ENCODE measurements around the gene ZC3H7A. TPM values are rescaled to one million over a fixed set of nuclear protein-coding genes. Genes with fewer than 3 reads are reported as not detected.

ZC3H7A gene
- total and polyA plus RNA-seq, 2 of the 8 experiments (the other 6 are each of a cell fraction or from before 2014, with no cell fraction given) = 32.0 to 55.9 TPM

GRCh38 chr16:11835309-11835708 lies 38.3 kb upstream of the ZC3H7A start:
- Histone ChIP-seq H4K91ac (replicated peaks; ENCODE audit: insufficient read length, low read length) (no peak overlapping the region), H2AFZ (ENCODE audit: low read length) (no peak overlapping the region), H3K27ac (ENCODE audit: low read depth, low read length) (no peak overlapping the region), H3K4ac (replicated peaks; ENCODE audit: insufficient read length, low read depth, low read length) (no peak overlapping the region), H4K8ac (ENCODE audit: extremely low read depth, insufficient read depth, low read length) (no peak overlapping the region), H2BK15ac (ENCODE audit: low read length) (no peak overlapping the region), H4K5ac (ENCODE audit: insufficient read length, low read depth, low read length) (no peak overlapping the region), H3K23me2 (ENCODE audit: low read depth, low read length) (no peaks in the 10 kb centered on the region), H3K14ac (ENCODE audit: insufficient read length) (no peak overlapping the region), H3K36me3 (ENCODE audit: control insufficient read depth in 2 of 4, insufficient read depth in 4 of 4, low read length in 3 of 4) (peaks cover 28 to 43% (median 38%) of the 10 kb centered on the region in 4 experiments), H3K9ac (replicated peaks in 1 of 4; ENCODE audit: extremely low read depth in 1 of 4, low read depth in 3 of 4, low read length in 3 of 4) (no peak overlapping the region), H3K4me2 (ENCODE audit: insufficient read depth in 1 of 2, low read depth in 2 of 2, low read length in 2 of 2) (no peak overlapping the region), H3K9me3 (ENCODE audit: insufficient read depth in 2 of 2, low read depth in 1 of 2, low read length in 1 of 2) (no peaks in the 10 kb centered on the region), H3K56ac (replicated peaks; ENCODE audit: insufficient read length, low read depth, low read length) (no peak overlapping the region), H3K4me3 (ENCODE audit: extremely low read depth in 1 of 4, insufficient read depth in 2 of 4, low read depth in 3 of 4, low read length in 4 of 4) (no peak overlapping the region), H3K23ac (ENCODE audit: insufficient read length) (no peak overlapping the region), H4K20me1 (replicated peaks in 1 of 2; ENCODE audit: control insufficient read depth in 1 of 2, insufficient read depth in 2 of 2, low read length in 2 of 2) (peaks cover 3 to 5% of the 10 kb centered on the region in 2 experiments), H3K79me1 (ENCODE audit: low read depth, low read length) (no peaks in the 10 kb centered on the region), H2BK5ac (ENCODE audit: low read depth, low read length) (no peak overlapping the region), H3K79me2 (ENCODE audit: control insufficient read depth in 1 of 2, insufficient read depth in 2 of 2, low read length in 2 of 2) (no peaks in the 10 kb centered on the region), H2BK120ac (replicated peaks; ENCODE audit: low read depth, low read length) (no peak overlapping the region), H3K4me1 (replicated peaks in 1 of 4; ENCODE audit: control insufficient read depth in 3 of 4, insufficient read depth in 4 of 4, low read length in 3 of 4) (peaks cover 0 to 5% (median 0%) of the 10 kb centered on the region in 4 experiments; a peak in 1 of 7 replicates), H3K27me3 (replicated peaks in 1 of 4; ENCODE audit: control insufficient read depth in 3 of 4, extremely low read depth in 1 of 4, insufficient read depth in 3 of 4, low read length in 3 of 4) (no peaks in the 10 kb centered on the region), H2BK12ac (ENCODE audit: low read depth, low read length) (no peak overlapping the region), H3K18ac (ENCODE audit: extremely low read depth, low read length) (no peak overlapping the region), H2BK20ac (ENCODE audit: low read length) (no peak overlapping the region), H2AK5ac (ENCODE audit: low read depth, low read length) (no peak overlapping the region)
- DNase-seq (ENCODE audit: low read depth in 1 of 2, low spot score in 2 of 2) = no peak
- 86% methylated on average over 4 of the region's 4 CpGs; no CpG with 5 or more reads in 1 of the 2 experiments for WGBS, 2 experiments (ENCODE audit: extremely low coverage in 1 of 2, insufficient coverage in 1 of 2, insufficient read length in 1 of 2, insufficient replicate concordance in 2 of 2, low coverage in 1 of 2, low lambda C conversion rate in 2 of 2, missing lambda C conversion rate in 1 of 2)
- TF ChIP-seq POLR2A (IDR thresholded peaks at IDR 0.05; ENCODE audit: control extremely low read depth in 1 of 2, low read depth in 2 of 2, low read length in 2 of 2) (no peak), USF2 (IDR thresholded peaks at IDR 0.05; ENCODE audit: low read length) (no peak), TAF1 (IDR thresholded peaks at IDR 0.05; ENCODE audit: low read depth, low read length) (no peak), BACH1 (IDR thresholded peaks at IDR 0.05; ENCODE audit: low read length) (no peak), SIN3A (conservative IDR thresholded peaks at IDR 0.05 in 1 of 2, IDR thresholded peaks at IDR 0.05 in 1 of 2; ENCODE audit: low read depth in 1 of 2, low read length in 2 of 2) (no peak), NRF1 (IDR thresholded peaks at IDR 0.05; ENCODE audit: low read depth, low read length) (no peak), NANOG (IDR thresholded peaks at IDR 0.05; ENCODE audit: insufficient read depth, low read depth, low read length, poor library complexity, severe bottlenecking) (no peak), TAF7 (optimal IDR thresholded peaks at IDR 0.05; ENCODE audit: borderline replicate concordance, low read depth, low read length) (no peak), BCL11A (IDR thresholded peaks at IDR 0.05; ENCODE audit: low read depth in 2 of 2, low read length in 2 of 2) (no peak), FOSL1 (IDR thresholded peaks at IDR 0.05; ENCODE audit: insufficient read depth, low read depth, low read length) (no peak), HDAC6 (IDR thresholded peaks at IDR 0.05; ENCODE audit: low read depth, low read length) (no peak), RAD21 (IDR thresholded peaks at IDR 0.05 in 1 of 2, conservative IDR thresholded peaks at IDR 0.05 in 1 of 2; ENCODE audit: low read depth in 2 of 2, low read length in 2 of 2) (no peak)
- CTCF ChIA-PET (ENCODE audit: partially characterized antibody) = interaction anchor here (0.6 to 1.2 kb wide), 3 partner anchors 38 to 63 kb away, joined by 3 to 4 read pairs (median 3); partner anchors contain the start of gene ZC3H7A
- POLR2A ChIA-PET (ENCODE audit: partially characterized antibody) = interaction anchor here (0.6 to 5.6 kb wide), 8 partner anchors 8 to 93 kb away, joined by 3 to 59 read pairs (median 8); partner anchors contain the start of genes RSL1D1 and TXNDC11
- FAIRE-seq = no peak
